Non-pigmented ciliary epithelial cell (primary cell): ENCODE results near the gene ARRB1.
"Not testable (repeated sequence)": the region's sequence is repeated elsewhere in the genome, so short reads cannot be mapped to it uniquely, and the experiment has no call there.

ENCODE experiments used
- DNase-seq: peaks from one replicate; pipeline ENCODE4 v3.0.0-alpha.2; 2010; ENCODE audit warnings: low read depth

The ARRB1 gene

DNA sequence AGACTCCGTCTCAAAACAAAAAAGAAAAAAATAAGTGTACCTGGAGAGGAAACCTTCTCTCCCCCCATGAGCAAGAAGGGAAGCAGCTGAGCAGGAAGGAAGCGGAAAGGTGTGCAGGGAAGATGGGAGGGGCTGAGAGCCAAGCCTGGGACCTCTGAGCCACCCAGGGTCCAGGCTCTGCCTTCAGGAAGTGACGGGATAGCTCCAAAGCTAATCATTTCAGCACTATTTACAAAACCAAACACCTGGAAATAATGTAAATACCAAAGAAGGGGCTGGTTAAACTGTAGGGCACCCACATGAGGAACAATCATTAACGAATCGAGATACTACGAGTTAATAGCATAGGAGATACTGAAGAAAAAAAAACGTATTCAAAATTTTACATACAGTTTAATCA is 27.9 kb downstream of the ARRB1 start:
- DNase-seq, result no peak

DNA sequence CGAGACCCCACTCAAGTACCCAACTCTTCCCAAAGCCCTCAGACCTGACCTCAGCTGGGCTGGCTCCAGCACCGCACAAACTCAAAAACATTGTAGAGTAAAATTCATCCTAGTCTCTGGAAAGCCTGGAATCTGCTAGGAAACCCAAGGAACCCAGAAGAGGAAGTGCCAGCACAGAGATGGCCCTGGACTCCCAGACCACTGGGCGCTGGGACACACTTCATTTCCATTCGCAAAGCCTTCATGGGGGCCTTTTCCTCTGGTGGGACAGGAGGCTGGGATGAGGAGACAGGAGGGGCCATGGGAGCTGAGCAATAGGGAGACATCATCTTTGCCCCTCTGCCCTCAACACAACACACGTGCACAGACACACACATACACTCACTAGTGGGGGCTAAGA is 30.8 kb downstream of the ARRB1 start:
- no peak for DNase-seq

DNA sequence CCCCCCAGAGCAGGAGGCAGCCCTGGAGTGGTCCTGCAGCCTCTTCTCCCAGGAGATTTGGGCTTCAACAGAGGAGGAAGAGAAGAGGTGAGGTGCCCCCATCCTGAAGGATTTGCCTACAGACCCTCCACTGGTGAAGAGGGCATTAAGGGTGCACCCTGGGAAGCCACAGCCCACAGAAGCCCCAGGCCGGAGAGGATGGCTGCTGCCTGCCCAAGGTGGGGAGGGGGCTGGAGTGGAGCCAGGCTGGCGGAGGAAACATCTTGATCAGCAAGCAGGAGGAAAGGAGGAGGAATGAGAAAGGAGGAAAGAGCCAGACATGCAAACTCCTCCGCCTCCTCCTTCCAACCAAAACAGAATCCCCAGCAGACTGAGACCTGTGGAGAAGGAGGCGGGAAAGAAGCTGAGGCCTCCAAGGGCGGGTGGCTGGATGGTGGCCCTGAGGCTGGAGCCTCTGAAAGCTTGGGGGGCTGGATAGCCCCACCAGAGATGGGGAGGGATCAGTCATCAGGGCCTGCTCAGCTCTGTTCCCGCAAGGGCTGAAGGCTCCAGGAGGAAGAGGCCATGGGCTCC is 31.3 kb downstream of the ARRB1 start:
- no peak for DNase-seq

DNA sequence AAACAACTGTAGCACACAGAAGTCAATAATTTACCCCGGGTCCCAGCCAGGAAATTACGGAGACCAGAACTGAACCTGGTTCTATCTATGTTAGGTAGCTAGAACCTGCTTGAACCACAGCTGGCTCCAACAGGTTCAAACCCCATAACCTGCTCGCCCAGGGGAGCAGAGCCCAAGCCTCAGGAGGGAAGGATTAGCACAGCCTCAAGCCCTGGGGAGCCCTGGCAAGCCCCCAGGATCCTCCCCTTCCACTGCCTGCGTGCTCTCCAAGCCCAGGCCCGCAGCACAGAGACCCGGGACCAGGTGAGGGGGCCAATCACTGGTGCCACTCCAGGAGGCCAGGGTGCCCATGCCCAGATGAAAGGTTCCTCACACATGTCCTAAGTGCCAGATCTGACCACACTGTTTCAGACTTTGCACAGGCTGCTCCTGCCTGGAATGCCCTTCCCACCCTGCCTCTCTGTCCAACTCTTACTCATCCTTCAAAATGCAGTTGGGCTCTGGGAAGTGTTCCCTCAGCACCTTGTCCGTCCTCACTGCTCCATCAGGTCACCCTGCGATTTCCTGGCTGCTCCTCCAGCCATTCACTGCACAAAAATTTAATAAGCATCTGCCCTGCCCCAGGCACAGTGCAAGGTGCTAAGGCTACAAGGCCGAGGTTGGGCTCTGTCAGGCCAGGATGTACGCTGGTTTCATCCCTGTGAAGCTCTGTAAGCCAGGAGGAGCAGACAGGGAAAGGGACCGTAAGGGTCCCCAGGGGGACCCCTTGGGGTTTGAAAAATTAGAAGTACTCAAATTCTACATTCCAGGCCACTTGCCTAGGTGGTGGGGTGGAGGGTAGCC is 32.2 kb downstream of the ARRB1 start:
- no peak for DNase-seq

DNA sequence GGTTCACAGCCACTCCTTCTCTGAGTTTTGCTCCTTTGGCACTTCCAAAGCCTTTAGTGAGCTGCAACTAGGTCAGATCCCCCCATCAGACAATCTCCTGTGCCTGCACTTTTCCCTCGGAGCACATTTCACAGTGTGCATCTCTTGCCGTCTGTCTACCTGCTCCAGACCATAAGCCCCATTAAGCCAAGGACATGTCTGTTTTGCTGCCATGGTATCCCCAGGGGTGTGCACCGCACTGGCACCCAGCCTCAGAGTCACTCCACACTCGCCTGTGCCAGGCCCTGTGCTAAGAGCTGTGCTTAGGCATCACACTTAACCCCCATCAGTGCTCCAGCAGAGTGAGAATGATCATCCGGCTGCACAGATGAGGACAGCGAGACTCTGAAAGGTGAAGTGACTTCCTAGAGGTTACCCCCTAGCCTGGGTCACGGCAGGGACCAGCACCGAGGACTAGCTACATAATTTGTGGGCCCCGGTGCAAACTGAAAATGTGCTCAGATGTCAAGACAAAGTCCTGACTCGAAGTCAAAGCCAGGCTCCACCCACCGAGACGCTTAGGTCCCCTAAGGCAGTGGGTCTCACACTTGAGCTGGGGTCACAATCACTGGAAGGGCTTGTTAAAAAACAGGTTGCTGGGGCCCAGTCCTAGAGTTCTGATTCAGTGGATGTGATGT is 33.9 kb downstream of the ARRB1 start:
- no peak for DNase-seq

DNA sequence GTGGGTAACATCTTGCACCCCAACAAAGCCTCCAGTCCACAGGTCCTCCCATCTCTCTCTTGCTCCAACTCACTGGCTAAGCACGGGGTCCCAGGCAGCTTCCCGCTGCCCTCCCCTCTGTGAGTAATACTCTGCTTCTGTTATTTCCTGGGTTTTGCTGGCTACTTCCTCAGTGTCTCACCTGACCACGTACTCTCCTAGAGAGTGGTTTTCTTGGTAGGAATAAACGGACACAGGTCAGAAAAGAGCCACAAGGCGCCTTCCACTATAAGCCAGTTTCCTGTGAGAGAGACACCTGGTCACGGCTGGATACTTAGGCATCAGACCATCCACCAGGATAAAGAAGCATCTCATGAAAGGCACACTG is 36.0 kb downstream of the ARRB1 start:
- DNase-seq, result no peak

DNA sequence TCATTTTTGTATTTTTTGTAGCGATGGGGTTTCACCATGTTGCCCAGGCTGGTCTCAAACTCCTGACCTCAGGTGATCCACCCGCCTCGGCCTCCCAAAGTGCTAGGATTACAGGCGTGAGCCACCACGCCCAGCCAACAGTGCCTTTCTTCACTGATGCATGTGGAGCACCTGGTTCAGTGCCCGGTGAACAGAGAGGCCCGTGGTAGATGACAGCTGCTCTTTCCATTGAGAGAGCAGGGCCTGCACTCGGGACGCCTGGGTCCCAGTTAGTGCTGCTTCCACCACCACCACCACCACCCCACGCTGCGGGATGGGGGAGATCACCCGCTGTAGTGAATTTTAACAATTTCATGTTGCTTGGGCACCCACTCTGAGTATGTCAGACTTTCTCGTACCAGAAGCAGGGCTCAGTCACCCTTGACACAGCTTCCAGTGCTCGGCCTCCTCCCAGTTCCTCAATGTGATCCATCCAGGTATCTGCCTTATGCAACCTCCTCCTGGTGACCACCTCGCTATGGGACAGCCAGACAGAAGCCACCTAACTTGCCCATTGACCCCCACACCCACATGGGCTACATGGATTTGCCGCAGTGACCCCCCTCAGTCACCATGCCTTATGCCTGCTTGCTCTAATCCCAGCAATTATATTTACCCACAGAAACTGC is 36.6 kb downstream of the ARRB1 start:
- DNase-seq, result no peak

DNA sequence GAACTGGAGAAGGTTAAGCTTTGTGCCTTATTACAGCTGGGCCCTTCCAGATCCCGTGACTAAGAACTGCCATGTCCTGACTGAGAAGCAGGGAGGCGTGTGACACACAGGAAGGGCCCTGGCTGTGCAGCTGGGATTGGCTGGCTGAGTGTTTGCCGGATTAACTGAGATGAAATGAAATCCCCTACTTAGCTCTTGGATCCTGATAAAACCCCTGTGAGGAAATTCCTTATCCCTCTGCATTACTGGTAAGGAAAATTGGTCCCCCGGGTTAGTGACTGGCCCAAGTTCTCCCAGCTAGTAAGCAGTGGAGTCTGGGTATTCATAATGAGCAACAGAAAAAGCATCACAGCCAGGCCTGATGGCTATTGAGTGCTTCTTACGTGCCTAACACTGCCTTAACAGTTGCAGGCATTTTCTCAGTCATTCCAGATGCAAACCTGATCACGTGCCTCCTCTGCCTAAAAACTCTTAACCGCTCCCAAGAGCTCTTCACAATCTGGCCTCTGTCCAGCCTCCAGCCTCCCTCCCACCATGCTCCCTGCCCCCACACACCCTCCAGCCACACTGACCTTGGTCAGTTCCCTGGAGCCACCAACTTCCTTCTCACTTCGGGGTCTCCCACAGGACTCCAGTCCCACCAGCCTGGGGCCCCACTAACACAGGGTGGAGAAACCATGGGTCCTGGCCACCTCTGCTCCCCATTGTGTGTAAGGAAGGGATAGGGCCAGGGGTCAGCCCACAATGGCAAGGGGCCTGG is 37.8 kb downstream of the ARRB1 start:
- no peak for DNase-seq

DNA sequence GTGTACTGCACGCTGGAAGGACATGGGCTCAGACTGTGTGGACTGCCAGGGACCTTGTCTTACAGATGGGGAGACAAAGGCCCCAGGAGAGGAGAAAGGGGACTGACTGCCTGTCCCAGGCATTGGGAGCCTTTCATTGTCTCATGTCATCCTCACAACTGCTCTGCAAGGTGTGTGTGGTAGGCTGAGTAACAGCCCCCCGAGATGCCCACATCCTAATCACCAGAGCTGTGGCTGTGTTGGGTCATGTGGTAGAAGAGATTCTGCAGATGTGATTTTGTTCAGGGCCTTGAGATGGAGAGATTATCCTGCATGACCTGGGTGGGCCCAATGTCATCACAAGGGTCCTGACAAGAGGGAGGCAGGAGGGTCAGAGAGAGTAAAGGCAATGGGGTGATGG is 39.1 kb downstream of the ARRB1 start:
- DNase-seq, result no peak

DNA sequence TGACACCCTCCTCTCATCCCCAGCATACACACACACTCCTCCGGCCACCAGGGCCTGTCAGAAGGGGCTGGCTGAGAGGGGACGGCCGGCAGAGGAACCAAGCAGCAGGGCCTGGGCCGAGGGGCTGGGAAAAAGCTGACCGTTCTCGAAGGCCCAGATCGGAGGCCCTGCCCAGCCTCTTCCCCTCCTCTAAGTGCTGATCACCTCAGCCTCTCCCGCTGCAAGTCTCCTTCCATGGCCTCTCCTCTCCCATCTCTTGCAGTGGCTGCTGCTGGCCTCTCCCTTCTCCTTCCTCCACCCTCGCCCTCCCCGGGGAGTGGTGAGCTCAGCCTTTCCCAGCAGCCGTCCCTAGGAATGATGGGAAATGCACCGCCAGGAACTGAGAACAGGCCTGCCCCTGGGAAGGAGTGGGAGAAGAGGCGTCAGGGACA is 39.6 kb downstream of the ARRB1 start:
- DNase-seq, result no peak

DNA sequence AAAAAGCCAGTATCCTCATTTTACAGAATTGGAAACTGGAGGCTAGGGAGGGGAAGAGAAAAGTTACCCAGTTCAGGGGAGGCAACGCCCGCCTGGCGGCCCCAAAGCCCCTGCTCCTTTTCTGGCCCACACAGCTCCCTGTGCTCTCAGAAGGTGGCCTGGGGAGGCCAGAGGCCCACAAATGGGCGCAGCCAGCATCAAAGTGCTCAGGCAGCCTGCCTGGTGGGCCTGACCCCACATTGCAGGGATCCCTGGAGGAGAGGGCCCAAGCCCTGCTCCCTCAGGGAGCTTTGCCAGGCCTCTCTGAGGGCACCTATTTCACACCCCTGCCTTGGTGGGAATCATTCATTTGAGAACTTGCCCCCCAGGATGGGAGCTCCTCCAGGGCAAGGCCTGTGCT is 42.5 kb downstream of the ARRB1 start:
- DNase-seq, result no peak

DNA sequence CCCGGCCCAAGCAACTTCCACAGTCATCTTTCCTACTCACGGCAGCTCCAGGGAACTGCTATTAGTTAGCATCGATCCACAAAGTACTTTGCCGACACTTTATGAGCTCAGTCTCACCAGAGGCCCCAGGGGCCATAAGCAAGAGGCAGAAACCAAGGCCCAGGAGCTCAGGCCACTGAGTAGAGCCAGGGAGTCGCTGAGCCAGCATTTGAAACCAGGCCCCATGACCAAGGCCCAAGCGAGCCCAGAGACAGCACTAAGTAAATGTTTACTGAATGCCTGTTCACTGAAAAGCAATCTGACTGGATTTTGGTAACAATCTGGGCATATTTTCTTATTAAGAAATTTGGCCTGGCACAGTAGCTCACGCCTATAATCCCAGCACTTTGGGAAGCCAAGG is 43.3 kb downstream of the ARRB1 start:
- no peak for DNase-seq

DNA sequence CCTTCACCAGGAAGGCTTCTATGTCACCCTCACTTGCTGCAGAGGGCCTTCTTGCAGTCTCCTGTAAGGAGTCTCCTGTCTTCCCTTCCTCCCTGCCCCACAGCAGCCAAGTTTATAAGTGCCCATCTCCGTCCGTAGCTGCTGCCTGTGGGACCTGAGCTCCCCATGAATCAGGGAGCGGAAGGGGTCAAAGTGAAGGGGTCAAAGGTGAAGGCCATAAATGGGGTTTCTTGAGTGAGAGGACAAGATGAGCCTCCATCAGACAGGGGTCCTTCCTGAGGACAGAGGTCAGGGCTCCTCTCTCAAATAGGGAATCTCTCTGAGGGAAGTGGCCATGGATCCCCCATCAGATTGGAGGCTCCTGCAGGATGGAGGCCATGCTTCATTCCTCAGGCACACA is 44.4 kb downstream of the ARRB1 start:
- DNase-seq, result no peak

DNA sequence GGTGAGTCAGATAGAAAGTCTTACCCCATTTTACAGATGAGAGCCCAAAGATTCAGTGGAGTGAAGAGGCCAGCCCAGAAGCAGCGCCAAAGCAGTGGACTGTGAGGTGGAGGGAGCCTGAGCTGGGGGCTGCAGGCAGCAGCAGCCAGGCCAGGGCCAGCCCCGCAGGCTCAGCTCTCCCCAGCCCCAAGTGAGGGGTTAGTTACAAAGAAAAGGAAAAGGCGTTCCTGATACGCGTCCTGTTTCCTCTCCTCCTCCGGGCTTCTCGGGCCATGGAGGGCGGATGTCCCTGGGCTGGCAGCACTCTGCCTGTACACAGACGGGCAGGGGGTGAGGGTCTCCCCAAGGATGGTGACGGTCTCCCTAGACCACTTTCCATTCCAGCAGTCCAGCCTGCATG is 44.9 kb downstream of the ARRB1 start:
- no peak for DNase-seq

DNA sequence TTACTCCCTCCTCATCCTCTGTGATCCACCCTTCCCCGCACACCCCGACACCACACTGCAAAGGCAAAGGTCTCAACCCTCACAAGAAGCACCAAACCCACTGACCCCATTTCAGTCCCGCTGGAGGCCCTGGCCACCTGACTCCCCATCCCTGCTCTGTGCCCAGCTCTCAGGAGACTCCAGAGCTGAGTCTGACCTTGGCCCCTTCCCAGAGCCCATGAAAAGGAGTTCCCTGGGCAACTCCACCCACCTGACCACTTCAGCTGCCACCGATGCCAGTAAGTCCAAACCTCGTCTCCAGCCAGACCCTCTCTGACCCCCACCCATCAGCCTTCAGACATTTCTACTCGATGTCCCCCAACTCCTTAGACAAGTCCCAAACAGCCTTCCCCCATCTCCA is 45.5 kb downstream of the ARRB1 start:
- no peak for DNase-seq

DNA sequence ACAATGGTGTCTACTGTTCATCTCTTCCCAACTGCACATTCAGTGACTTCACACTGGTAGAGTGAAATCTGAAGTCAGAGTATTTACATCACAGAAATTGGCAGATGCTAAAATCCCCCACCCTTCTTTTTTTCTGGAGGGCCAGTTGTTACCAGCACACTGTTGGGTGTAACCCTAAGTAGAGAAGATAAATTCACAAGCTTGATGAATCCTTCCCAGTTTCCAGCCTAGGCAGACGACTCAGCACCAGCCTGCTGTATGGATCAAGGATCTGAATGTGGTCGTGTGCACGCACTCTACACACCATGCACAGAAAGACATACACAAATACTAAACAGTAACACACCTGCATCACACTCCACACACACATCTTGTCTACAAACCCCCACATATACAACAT is 46.0 kb downstream of the ARRB1 start:
- no peak for DNase-seq

DNA sequence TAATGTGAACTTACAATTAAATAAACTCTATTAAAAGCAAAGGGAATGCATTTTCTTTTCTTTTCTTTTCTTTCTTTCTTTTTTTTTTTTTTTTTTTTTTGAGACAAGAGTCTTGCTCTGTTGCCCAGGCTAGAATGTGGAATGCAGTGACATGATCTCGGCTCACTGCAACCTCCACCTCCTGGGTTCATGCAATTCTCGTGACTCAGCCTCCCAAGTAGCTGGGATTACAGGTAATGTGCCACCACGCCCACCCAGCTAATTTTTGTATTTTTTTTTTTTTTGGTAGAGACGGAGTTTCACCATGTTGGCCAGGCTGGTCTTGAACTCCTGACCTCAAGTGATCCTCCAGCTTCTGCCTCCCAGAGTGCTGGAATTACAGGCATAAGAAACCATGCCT is 46.5 kb downstream of the ARRB1 start:
- DNase-seq, result not testable (repeated sequence)

DNA sequence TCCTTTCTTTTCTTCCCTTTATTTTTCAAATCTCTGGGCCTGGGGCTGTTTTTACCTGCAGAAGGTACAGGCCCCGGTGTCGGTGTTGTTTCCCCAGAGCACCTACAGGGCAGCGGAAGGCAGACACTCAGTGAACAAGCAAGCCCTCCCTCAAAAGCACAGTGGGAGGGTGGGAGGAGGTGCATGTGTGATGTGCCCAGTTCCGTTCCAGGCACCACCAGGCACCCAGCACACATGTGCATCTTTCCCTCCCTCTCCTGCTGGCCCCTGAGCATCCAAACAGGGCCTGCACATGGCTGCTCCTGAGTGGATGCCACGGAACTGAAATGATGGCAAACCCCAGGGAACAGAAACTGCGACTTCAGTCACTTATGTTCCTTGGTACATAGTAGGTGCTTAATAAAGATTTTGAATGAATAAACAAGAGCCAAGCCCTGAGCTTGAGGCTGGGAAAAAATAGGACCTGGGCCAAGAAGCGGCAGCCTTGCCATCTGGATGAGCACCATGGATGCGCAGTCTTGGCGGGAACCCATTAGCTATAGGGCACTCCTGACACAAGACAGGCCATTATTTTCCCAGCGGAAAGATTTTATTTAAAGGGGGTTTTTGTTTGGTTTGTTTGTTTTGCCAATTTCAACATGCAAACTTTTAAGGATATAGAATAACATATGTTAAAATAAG is 47.8 kb downstream of the ARRB1 start:
- DNase-seq, result no peak

DNA sequence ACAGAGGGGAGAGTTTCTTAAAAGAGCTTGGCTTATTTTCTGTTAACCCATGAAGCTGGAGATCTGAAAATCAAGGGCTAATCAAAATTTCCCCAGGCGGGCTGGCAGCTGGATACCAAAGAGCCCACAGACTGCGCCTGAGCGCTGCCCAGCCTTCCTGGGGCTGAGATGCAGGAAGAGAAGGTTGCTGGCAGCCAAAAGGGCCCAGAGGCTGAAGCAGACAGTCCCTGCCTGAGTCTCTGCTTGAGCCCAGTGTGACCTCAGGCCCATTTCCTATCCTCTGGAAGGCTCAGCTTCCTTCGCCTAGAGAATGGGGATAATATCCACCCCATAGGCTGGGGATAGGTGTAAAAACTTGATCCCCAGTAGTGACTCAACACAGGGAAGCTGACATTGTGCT is 49.1 kb downstream of the ARRB1 start:
- DNase-seq, result no peak

DNA sequence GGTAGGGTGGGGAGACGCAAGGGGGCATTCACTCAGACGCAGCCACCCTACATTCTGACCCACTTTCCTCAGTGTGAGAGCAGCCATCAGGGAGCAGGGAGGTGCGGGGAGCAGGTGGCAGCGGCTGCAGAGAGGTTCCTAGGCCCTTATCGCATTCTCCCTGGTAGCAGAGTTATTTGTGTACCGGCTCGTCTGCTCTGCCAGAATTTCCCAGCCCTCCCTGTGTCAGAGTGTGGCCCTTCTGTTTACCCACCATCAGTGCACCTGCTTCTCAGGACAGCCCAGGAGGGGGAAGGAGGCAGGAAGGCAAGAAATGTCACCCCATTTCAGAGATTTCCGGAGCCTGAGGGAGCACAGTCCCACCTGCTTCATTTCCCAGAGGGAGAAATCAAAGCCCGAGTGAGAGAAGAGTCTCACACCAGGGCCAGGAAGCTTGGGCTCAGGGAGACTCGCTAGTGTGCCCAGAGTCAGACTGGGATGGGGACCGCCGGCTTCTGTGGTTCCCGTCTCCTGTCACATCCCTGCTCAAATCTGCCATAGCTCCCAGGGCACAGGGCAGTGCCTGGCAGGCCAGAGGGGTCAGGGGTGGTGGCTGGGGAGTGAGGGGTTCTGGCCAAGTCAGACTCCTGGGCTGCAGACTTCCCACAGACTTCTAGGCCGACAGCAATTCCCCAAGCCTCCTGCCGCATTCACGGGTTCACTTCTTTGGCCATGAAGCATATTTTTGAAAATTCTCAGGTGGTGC is 49.7 kb downstream of the ARRB1 start:
- no peak for DNase-seq

DNA sequence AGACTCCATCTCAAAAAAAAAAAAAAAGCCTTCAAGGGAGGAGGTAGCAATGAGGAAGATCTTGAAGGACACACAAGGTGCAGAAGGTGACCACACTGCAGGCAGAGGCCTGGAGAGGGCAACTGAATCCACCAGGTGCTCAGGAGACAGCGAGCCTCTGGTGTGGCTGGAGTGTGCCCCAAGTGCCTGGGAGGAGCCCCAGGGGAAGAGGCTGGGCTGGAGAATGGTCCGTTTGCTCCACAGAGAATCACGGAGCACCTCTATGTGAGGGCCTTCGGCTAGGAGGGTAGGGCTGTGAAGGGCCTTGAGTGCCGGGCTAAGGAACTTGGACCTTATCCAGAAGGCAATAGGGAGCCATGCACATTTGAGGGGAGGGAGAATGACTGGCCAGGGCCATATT is 50.3 kb downstream of the ARRB1 start:
- no peak for DNase-seq
